HG02840 (cell line): ENCODE measurements around the gene GSTA4.
"Not testable (repeated sequence)": the region's sequence is repeated elsewhere in the genome, so short reads cannot be mapped to it uniquely, and the experiment has no call there.

Experiments used
- ATAC-seq: cut with Tn5 transposase; IDR thresholded peaks from one replicate; pipeline ENCODE4 v1.9.1; 2021; ENCODE audit warnings: mild to moderate bottlenecking, moderate library complexity, moderate number of reproducible peaks; ENCODE audit not compliant: unreplicated experiment, low FRiP score

The GSTA4 gene

GRCh38 chr6:53014744-53015143 is 19.7 kb upstream of the GSTA4 start:
- ATAC-seq: no peak

- ATAC-seq: no peak
Measured at GRCh38 chr6:53014063-53014462, 19.0 kb upstream of the GSTA4 start.

DNA sequence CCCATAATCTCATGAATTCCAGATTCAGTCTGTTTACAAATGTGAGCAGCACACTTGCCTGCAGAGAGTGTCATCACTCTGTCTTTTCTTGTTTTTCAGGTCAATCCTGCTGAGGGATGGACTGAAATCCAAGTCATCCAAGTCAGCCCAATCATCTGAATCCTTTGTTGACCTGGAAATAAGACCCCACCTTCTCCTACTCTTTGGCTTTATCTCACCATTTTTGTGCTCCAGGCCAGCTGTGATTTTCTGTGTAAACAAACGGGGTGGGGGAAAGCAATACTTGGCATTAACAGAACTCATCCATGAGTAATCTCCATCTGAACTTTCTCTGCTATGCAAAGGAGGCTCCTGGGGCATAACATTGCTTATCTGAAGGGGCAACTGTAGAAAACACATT is 16.9 kb upstream of the GSTA4 start:
- ATAC-seq: no peak

GRCh38 chr6:53010504-53010903 is 15.4 kb upstream of the GSTA4 start:
- no peak for ATAC-seq

DNA sequence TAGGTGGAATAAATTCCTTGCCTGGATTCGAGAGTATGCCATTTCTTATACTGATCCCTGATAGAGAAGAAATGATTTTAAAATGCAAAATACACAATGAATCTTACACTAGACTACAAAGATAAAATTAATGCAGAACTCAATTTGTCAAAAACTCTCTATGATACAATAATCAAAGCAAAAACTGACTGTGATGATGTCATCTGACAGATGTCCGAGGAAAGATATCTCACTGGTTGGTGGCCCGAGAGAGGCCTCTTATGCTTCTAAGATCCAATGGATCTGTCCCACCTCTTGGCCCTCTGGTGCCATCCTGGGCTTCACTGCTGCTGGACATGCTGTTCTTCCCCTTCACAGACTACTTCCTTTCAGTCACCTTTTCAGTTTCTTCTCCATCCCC is 14.4 kb upstream of the GSTA4 start:
- no peak for ATAC-seq

DNA sequence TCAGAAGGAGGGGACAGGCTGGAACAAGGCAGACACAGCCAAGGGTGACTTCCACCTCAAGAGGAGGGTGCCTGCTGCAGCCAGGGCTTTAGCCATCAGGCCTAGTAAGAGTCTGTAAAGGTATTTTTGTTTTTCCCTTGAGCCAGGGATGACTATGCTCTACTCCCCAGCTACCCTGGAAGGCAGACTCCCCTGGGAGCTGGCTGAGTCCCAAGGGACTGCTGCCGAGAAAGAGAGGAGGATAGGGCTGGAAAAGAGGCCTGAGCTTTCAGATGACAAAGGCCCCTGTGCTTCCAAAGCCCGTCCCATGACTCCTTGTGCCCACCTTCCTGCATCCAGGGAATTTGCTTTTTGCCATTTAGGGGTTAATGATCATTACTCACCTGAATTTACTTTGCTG is 14.0 kb upstream of the GSTA4 start:
- no peak for ATAC-seq

DNA sequence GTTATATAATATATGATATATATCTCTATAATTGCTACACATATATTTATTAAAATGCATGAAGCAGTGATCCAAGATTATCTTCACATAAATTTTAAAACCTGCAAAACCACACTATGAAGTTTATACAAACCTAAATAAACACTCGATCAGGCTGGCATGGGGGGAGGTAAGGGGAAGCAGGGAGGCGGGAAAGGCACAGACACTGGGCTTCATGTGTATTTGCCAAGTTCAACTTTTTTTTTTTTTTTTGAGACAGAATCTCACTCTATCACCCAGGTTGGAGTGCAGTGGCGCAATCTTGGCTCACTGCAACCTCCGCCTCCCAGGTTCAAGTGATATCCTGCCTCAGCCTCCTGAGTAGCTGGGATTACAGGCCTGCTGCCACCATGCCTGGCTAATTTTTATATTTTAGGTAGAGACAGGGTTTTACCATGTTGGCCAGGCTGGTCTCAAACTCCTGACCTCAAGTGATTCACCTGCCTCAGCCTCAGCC is 13.2 kb upstream of the GSTA4 start:
- not testable (repeated sequence) for ATAC-seq

DNA sequence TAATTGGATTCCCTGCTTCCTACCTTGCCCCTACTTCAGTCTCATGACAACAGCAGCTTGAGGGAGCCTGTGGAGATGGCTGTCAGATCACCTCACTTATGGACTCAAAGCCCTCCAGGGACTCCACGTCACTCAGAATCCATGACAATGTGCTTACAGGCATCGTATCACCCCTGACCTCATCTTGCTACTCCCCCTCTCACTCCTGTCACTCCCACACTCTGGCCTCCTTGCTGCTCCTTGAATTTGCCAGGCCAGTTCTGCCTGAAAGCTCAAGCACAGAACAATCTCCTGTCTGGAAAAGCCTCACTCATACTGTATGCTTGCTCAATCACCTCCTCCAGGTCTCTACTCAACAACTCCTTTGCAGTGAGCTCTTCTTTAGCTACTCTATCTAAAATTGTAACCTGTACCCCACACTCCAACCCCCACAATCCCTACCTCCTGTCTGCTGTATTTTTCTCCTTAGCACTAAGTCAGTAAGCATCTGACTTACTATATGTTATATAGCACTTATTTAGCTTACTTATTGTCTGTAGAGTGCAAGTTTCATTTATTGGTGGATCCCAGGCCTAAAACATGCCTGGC is 10.7 kb upstream of the GSTA4 start:
- ATAC-seq: no peak

DNA sequence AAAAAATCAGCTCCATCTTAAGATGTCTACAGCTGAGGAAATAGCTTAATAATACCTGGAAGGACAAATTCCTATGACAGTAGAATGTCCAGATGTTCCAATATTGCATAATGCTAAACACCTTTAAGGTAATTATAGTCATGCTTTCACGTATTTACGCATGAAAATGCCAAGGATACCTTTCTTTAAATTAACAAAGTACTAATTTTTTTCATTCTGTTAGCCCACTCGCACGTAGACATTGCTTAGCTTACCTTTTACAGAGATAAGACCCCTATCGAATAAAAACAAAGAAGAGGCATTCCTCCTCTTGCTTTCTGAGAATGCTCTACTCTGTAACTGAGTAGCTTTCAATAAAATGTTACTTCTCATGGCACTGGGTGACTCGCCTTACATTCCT is 4.4 kb upstream of the GSTA4 start:
- no peak for ATAC-seq

DNA sequence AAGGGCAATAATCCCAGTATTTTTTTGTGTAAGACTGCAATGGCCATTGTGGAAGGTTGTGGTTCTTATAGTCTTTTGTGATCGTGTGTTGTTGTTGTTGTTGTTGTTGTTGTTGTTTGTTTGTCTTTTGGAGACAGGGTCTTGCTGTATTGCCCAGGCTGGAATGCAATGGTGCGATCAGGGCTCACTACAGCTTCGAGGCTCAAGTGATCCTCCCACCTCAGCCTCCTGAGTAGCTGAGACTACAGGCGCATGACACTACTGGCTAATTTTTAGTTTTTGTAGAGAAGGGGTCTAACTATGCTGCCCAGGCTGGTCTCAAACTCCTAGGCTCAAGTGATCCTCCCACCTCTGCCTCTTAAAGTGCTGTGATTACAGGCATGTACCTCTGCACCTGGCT is 3.5 kb upstream of the GSTA4 start:
- ATAC-seq: no peak

GRCh38 chr6:52995913-52996645 is 995 bp upstream of the GSTA4 start:
- no peak for ATAC-seq

DNA sequence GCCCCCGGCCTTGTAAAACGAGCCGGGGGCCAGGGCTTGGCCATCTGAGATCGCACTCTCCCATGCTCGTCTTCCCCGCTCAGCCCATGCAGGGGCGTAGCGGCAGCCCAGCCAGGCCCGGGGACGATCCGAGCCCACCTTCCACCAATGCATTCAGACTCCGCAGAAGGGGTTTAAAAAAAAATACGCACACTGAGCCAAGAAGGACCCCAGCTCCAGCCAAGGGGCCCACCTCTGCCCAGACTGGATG is 320 bp downstream of the GSTA4 start:
- peak; percentile 12 for ATAC-seq

- peak; percentile 0 for ATAC-seq
Measured at GRCh38 chr6:52994031-52994838, 849 bp downstream of the GSTA4 start.

DNA sequence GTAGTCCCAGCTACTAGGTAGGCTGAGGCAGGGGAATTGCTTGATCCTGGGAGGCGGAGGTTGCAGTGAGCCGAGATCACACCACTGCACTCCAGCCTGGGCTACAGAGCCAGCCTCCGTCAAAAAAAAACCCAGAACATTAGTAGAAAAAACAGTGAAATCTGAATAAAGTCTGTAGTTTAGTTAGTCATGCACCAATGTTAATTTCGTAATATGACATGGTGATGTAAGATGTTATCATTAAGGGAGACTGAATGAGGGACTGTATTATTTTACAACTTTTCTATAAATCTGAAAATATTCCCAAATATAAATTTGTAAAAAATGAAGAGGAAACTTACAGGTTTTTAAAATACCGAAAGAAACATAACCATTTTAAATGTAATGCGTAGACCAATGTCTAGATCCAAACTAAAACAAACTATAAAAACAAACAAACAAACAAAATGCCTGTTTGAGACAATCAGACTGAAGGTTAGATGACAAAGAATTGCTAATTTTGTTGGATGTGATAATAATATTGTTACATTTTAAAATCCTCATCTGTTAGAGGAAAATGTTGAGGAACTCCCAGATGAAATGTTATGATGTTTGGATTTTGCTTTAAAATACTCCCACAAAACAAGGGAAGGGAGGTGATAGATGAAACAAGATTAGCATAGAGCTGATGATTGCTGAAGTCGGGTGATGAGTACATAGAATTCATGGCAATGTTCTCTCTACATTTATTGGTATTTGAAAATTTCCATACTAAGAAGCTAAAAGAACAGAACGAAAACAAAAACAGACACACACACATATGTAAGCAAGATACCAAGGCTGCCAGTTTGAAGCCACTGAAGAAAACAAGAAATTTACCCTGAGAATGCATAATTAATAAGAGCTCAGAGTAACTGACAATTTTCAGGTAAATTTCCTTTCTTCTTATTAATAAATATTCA is 1.8 kb downstream of the GSTA4 start:
- ATAC-seq: no peak

DNA sequence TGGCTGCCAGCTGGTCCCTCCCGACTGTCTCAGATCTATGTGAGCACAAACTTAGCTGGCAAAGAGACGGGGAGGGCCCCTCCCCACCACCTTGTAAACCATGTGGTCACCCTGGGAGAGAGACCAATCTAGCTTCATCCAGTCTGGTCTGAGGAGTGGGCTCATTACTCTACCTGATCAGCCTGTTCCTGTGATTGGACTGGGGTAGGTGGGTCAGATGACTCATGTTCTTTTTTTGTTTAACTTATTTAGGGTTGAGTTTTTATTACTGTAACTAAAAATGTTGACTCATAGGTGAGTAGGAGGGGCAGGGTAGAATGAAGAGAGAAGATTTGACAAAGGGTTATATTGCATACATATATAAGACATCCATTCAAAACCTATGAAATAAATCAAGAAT is 4.7 kb downstream of the GSTA4 start:
- no peak for ATAC-seq

DNA sequence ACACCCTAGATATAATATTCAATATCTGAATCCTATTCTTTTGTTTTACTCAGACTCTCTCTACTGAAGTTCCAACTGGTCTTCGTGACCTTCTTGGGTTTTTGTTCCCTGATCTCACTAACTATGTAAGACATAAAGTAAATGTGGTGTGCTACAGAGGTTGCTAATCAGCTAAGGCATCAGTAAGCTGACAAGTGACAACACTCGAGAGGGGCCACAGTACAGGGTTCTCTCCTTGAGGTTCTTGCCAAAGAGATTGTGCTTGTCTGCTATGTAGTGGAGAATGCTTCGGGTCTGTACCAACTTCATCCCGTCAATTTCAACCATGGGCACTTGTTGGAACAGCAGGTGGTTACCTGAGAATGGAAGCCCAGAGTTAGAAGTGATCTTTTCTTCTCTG is 9.9 kb downstream of the GSTA4 start:
- ATAC-seq: no peak

GRCh38 chr6:52984247-52984646 is 10.8 kb downstream of the GSTA4 start:
- ATAC-seq: no peak

- no peak for ATAC-seq
Measured at GRCh38 chr6:52983159-52983848, 11.8 kb downstream of the GSTA4 start.

GRCh38 chr6:52982680-52983079 is 12.4 kb downstream of the GSTA4 start:
- no peak for ATAC-seq
